Measurements from ENCODE around the gene PCK1. TPM values are rescaled to one million over a fixed set of nuclear protein-coding genes. Genes with fewer than 3 reads are reported as not detected.

The PCK1 gene
- not detected in 2 replicates for total RNA-seq

GRCh38 chr20:57560554-57561355, at the start of gene PCK1:
TSS of gene PCK1 (plus strand) at chr20:57561110. CDS start at chr20:57561412, 302 bp downstream.

DNA sequence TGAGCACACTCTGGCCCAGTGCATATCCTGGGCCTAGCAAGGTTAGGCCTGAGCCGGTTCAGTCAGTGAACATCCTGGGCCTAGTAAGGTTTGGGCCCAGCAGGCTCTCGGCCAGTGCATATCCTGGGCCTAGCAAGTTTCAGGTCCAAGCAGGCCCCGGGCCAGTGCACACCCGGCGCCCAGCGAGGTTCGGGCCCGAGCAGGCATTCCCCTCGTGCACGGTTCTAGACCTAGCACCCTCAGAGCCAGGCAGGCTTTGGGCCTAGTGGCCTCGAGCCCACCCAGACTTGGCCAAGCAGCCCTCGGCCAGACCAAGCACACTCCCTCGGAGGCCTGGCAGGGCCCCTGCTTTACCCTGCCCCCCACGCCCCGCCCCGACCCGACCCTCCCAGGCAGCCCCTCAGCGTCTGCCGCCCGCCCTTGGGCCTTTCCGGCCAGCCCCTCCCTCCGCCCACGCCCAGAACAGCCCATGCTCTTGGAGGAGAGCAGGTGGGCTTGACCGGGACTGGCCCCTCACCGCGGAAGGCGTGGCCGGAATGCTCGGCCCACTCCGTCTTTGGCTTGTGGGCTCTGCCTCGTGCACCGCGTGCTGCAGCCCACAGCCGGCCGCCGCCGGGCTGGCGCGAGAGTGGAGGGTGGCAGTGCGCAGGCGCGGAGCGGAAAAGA, 36.3 kb upstream of the PCK1 start, which contains the start of gene CTCFL:
TSS of gene CTCFL (minus strand) at position 630 of the 666 bp plus-strand sequence. CDS start 935 bp downstream, outside the sequence.

Other genes with a start within 250 kb of the PCK1 start
- not detected in 2 replicates for gene SPO11, start 231.3 kb upstream of the PCK1 start, total RNA-seq
- gene RAE1, start 209.9 kb upstream of the PCK1 start, total RNA-seq, result 19.5 and 25.8 TPM in 2 replicates
- gene RBM38, start 169.7 kb upstream of the PCK1 start, total RNA-seq, result 7.3 and 7.4 TPM in 2 replicates
- gene CTCFL, start 36.0 kb upstream of the PCK1 start, total RNA-seq, result not detected in 2 replicates
- gene ZBP1, start 59.3 kb downstream of the PCK1 start, total RNA-seq, result not detected in 2 replicates
- gene PMEPA1, start 148.9 kb downstream of the PCK1 start, total RNA-seq, result under 0.01 and 0.20 TPM in 2 replicates

All from subcutaneous preadipocyte (primary cell).